OCI-LY7 (cell line): ENCODE data around the gene FCHSD2. TPM values are rescaled to one million over a fixed set of nuclear protein-coding genes. Genes with fewer than 3 reads are reported as not detected.

Source experiments
- BruUV-seq: library from RNA; stranded (reverse); fragments of 400-500 nt; replicated peaks from 2 replicates; lab custom pipeline; 2021; lab: Mats Ljungman, UMichigan
- CTCF ChIA-PET: fragments of 300-600 bp; sonication (Branson Sonifier 250); formaldehyde crosslinking; loops from one replicate; lab custom pipeline; 2022; ENCODE audit warnings: antibody characterized with exemption; ENCODE audit not compliant: unreplicated experiment; lab: Charles Lee
- POLR2A ChIA-PET: fragments of 300-600 bp; sonication (Branson Sonifier 250); formaldehyde crosslinking; loops from one replicate; lab custom pipeline; 2022; ENCODE audit warnings: antibody characterized with exemption; lab: Charles Lee
- DNase-seq: peaks from one replicate; pipeline ENCODE4 v3.0.0-alpha.2; 2015; ENCODE audit warnings: low spot score
- H2AFZ ChIP-seq: fragments of 200-600 bp; sonication (generic), shearing (Covaris generic); 2 replicates; pipeline ENCODE4 v1.6.1; 2014; ENCODE audit warnings: mild to moderate bottlenecking, antibody characterized with exemption, low read length, moderate library complexity
- H3K27ac ChIP-seq: fragments of 200-600 bp; sonication (generic); 2 replicates; pipeline ENCODE4 v1.5.1; 2014; ENCODE audit warnings: mixed run types, low read depth, mild to moderate bottlenecking, moderate library complexity, low read length, inconsistent platforms; ENCODE audit not compliant: poor library complexity, severe bottlenecking
- H3K36me3 ChIP-seq: fragments of 200-600 bp; sonication (generic); 2 replicates; pipeline ENCODE4 v1.6.1; 2014; ENCODE audit warnings: mild to moderate bottlenecking, antibody characterized with exemption, low read length, moderate library complexity, mixed read lengths; ENCODE audit not compliant: insufficient read depth
- H3K4me1 ChIP-seq: fragments of 200-600 bp; sonication (generic); 2 replicates; pipeline ENCODE4 v1.5.1; 2014; ENCODE audit warnings: mild to moderate bottlenecking, low read length; ENCODE audit not compliant: insufficient read depth, poor library complexity, severe bottlenecking
- H3K4me2 ChIP-seq: fragments of 200-600 bp; sonication (generic); 2 replicates; pipeline ENCODE4 v1.6.1; 2014; ENCODE audit warnings: mild to moderate bottlenecking, low read length
- H3K4me3 ChIP-seq: fragments of 200-600 bp; sonication (generic); 2 replicates; pipeline ENCODE4 v1.5.1; 2014; ENCODE audit warnings: mild to moderate bottlenecking, low read depth, low read length; ENCODE audit not compliant: poor library complexity, severe bottlenecking
- H3K79me2 ChIP-seq: fragments of 200-600 bp; sonication (generic); 2 replicates; pipeline ENCODE4 v1.6.1; 2016; ENCODE audit warnings: low read depth, mild to moderate bottlenecking, low read length, moderate library complexity, mixed read lengths; ENCODE audit not compliant: insufficient read depth
- H3K9me2 ChIP-seq: fragments of 200-600 bp; sonication (generic); 2 replicates; pipeline ENCODE4 v1.6.1; 2016; ENCODE audit warnings: mild to moderate bottlenecking, low read length, mixed read lengths; ENCODE audit not compliant: insufficient read depth
- H3K9me3 ChIP-seq: fragments of 200-600 bp; sonication (generic); 2 replicates; pipeline ENCODE4 v1.6.1; 2014; ENCODE audit warnings: mild to moderate bottlenecking, mixed run types, low read length, mixed read lengths
- H4K20me1 ChIP-seq: fragments of 200-600 bp; sonication (generic); 2 replicates; pipeline ENCODE4 v1.6.1; 2014; ENCODE audit warnings: mild to moderate bottlenecking, antibody characterized with exemption, low read length, moderate library complexity, mixed read lengths; ENCODE audit not compliant: insufficient read depth
- EZH2phosphoT487 ChIP-seq: fragments of 200-600 bp; sonication (generic); IDR thresholded peaks from 2 replicates; pipeline ENCODE4 v1.6.1; 2018; ENCODE audit warnings: low read depth, borderline replicate concordance, mild to moderate bottlenecking, mixed run types, antibody characterized with exemption, low read length, moderate library complexity, mixed read lengths
- intact Hi-C: fragments of 100-400 bp; cut with micrococcal nuclease; formaldehyde crosslinking; loops from one replicate; pipeline ENCODE4 v1.10.0; 2022; ENCODE audit not compliant: unreplicated experiment
- total RNA-seq, 2 experiments: library from RNA; depleted of rRNA in 1 of 2; stranded (reverse); fragments of >200 nt in 1 of 2; shearing (Covaris generic) in 1 of 2; gene quantifications; 2 replicates each; pipeline ENCODE4 v1.2.3, GENCODE V29; 2014 to 2022
- TF ChIP-seq, protein P1 (sequence below): fragments of 200-600 bp; sonication (generic); conservative IDR thresholded peaks from 2 replicates; pipeline ENCODE4 v1.5.1; 2014; ENCODE audit warnings: mild to moderate bottlenecking, antibody characterized with exemption, low read length, moderate library complexity, mixed read lengths

Gene FCHSD2
- total RNA-seq, 2 experiments from 2014 or later: 39.0 to 147 TPM

GRCh38 chr11:72975778-72976521 lies 166.2 kb downstream of the FCHSD2 start:
- no peak overlapping the region for H2AFZ ChIP-seq
- H3K27ac ChIP-seq: no peak overlapping the region
- no peak overlapping the region for H3K4me2 ChIP-seq
- no peak for DNase-seq
- BruUV-seq: no TSS peak
- no peak for TF ChIP-seq EZH2phosphoT487
- TF ChIP-seq, protein P1, sequence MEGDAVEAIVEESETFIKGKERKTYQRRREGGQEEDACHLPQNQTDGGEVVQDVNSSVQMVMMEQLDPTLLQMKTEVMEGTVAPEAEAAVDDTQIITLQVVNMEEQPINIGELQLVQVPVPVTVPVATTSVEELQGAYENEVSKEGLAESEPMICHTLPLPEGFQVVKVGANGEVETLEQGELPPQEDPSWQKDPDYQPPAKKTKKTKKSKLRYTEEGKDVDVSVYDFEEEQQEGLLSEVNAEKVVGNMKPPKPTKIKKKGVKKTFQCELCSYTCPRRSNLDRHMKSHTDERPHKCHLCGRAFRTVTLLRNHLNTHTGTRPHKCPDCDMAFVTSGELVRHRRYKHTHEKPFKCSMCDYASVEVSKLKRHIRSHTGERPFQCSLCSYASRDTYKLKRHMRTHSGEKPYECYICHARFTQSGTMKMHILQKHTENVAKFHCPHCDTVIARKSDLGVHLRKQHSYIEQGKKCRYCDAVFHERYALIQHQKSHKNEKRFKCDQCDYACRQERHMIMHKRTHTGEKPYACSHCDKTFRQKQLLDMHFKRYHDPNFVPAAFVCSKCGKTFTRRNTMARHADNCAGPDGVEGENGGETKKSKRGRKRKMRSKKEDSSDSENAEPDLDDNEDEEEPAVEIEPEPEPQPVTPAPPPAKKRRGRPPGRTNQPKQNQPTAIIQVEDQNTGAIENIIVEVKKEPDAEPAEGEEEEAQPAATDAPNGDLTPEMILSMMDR: no peak
- H3K4me1 ChIP-seq: no peaks in the 10 kb centered on the region
- H4K20me1 ChIP-seq: no peaks in the 10 kb centered on the region
- ChIA-PET POLR2A (no interaction called here), CTCF (no interaction called here)
- peaks cover 19% of the 10 kb centered on the region; the same call in 1 of the 2 replicates for H3K79me2 ChIP-seq
- peaks cover 95% of the 10 kb centered on the region for H3K36me3 ChIP-seq
- peaks cover 12% of the 10 kb centered on the region; the same call in 1 of the 2 replicates for H3K9me3 ChIP-seq
- H3K9me2 ChIP-seq: no peaks in the 10 kb centered on the region
- H3K4me3 ChIP-seq: no peak overlapping the region
- intact Hi-C loops: no loop called here

GRCh38 chr11:72974487-72975205 lies 167.5 kb downstream of the FCHSD2 start:
- TF ChIP-seq, protein P1: no peak
- TF ChIP-seq EZH2phosphoT487: no peak

More at GRCh38 chr11:72974487-72975205, 167.5 kb downstream of the FCHSD2 start:
- no peaks in the 10 kb centered on the region for H3K4me1 ChIP-seq
- no peaks in the 10 kb centered on the region for H4K20me1 ChIP-seq
- intact Hi-C loops: no loop called here
- POLR2A ChIA-PET: no interaction called here
- BruUV-seq: no TSS peak
- H3K79me2 ChIP-seq: peaks cover 25% of the 10 kb centered on the region; the same call in 1 of the 2 replicates
- CTCF ChIA-PET: no interaction called here
- H3K27ac ChIP-seq: no peak overlapping the region
- no peak overlapping the region for H3K4me2 ChIP-seq
- DNase-seq: no peak
- no peaks in the 10 kb centered on the region for H3K9me2 ChIP-seq
- H3K4me3 ChIP-seq: no peak overlapping the region
- H3K9me3 ChIP-seq: peaks cover 12% of the 10 kb centered on the region; the same call in 1 of the 2 replicates
- no peak overlapping the region for H2AFZ ChIP-seq
- peaks cover 93% of the 10 kb centered on the region for H3K36me3 ChIP-seq
